PC-3 (cell line): ENCODE results near the gene UNC13A. TPM values are rescaled to one million over a fixed set of nuclear protein-coding genes. Genes with fewer than 3 reads are reported as not detected.
A peak's percentile ranks its signal among the peaks of the same experiment; 100 is the strongest.

Source experiments
- ATAC-seq: fragments of 200-7000 bp; cut with Tn5 transposase; 2 replicates; pipeline ENCODE4 v1.9.1; 2020; ENCODE audit warnings: mild to moderate bottlenecking, moderate library complexity
- BruUV-seq: library from RNA; stranded (reverse); fragments of 400-500 nt; replicated peaks from 2 replicates; lab custom pipeline; 2021; lab: Mats Ljungman, UMichigan
- CTCF ChIA-PET: fragments of 300-600 bp; sonication (Branson Sonifier 250); formaldehyde crosslinking; loops from one replicate; lab custom pipeline; 2022; ENCODE audit warnings: antibody characterized with exemption; lab: Charles Lee
- POLR2A ChIA-PET: fragments of 300-600 bp; sonication (Branson Sonifier 250); formaldehyde crosslinking; loops from one replicate; lab custom pipeline; 2022; ENCODE audit warnings: antibody characterized with exemption; ENCODE audit not compliant: unreplicated experiment; lab: Charles Lee
- DNase-seq: peaks from one replicate; pipeline ENCODE4 v3.0.0-alpha.2; 2015
- H2AFZ ChIP-seq: fragments of 300-600 bp; sonication (generic); 2 replicates; pipeline ENCODE4 v1.6.0; 2016; ENCODE audit warnings: antibody characterized with exemption, low read length
- H3F3A ChIP-seq: fragments of 300-600 bp; sonication (generic); one replicate; pipeline ENCODE4 v1.6.0; 2017; ENCODE audit warnings: antibody characterized with exemption, low read length, control low read depth, mild to moderate bottlenecking; ENCODE audit not compliant: unreplicated experiment
- H3K27ac ChIP-seq: fragments of 300-600 bp; sonication (generic); 2 replicates; pipeline ENCODE4 v1.5.1; 2016; ENCODE audit warnings: mild to moderate bottlenecking, low read length
- H3K27me3 ChIP-seq: fragments of 300-600 bp; sonication (generic); 2 replicates; pipeline ENCODE4 v1.6.1; 2016; ENCODE audit warnings: low read length, mixed read lengths
- H3K36me3 ChIP-seq: fragments of 300-600 bp; sonication (generic); 2 replicates; pipeline ENCODE4 v1.6.1; 2016; ENCODE audit warnings: low read depth, mixed run types, low read length, mixed read lengths
- H3K4me1 ChIP-seq: fragments of 300-600 bp; sonication (generic); 2 replicates; pipeline ENCODE4 v1.5.1; 2016; ENCODE audit warnings: low read length; ENCODE audit not compliant: insufficient read depth
- H3K4me2 ChIP-seq: fragments of 300-600 bp; sonication (generic); 2 replicates; pipeline ENCODE4 v1.6.0; 2016; ENCODE audit warnings: low read length
- H3K4me3 ChIP-seq: fragments of 300-600 bp; sonication (generic); 2 replicates; pipeline ENCODE4 v1.5.1; 2016; ENCODE audit warnings: mild to moderate bottlenecking, low read length, mixed read lengths
- H3K79me2 ChIP-seq: fragments of 300-600 bp; sonication (generic); 2 replicates; pipeline ENCODE4 v1.6.1; 2017; ENCODE audit warnings: low read length, mixed read lengths
- H3K9ac ChIP-seq: fragments of 300-600 bp; sonication (generic); 2 replicates; pipeline ENCODE4 v1.6.0; 2016; ENCODE audit warnings: mild to moderate bottlenecking, low read length
- H3K9me2 ChIP-seq: fragments of 300-600 bp; sonication (generic); replicated peaks from 2 replicates; pipeline ENCODE4 v1.6.1; 2016; ENCODE audit warnings: mixed run types, low read length, mixed read lengths
- H3K9me3 ChIP-seq: fragments of 300-600 bp; sonication (generic); 2 replicates; pipeline ENCODE4 v1.6.1; 2016; ENCODE audit warnings: low read length, mixed read lengths
- H4K20me1 ChIP-seq: fragments of 300-600 bp; sonication (generic); 2 replicates; pipeline ENCODE4 v1.6.1; 2016; ENCODE audit warnings: low read length, mixed read lengths
- EZH2 ChIP-seq: fragments of 300-600 bp; sonication (generic); IDR thresholded peaks from one replicate; pipeline ENCODE4 v1.6.1; 2017; ENCODE audit warnings: antibody characterized with exemption, mild to moderate bottlenecking, low read length; ENCODE audit not compliant: unreplicated experiment
- EZH2phosphoT487 ChIP-seq: fragments of 300-600 bp; sonication (generic); IDR thresholded peaks from 2 replicates; pipeline ENCODE4 v1.6.1; 2018; ENCODE audit warnings: mild to moderate bottlenecking, antibody characterized with exemption, low read length, borderline replicate concordance
- intact Hi-C: fragments of 100-400 bp; cut with micrococcal nuclease; formaldehyde crosslinking; loops from 2 replicates; pipeline ENCODE4 v1.9.0; 2023
- total RNA-seq: library from RNA; depleted of rRNA; stranded (reverse); fragments of >200 nt; gene quantifications from 2 replicates; pipeline ENCODE4 v1.2.3, GENCODE V29; 2014
- TF ChIP-seq, protein P1 (sequence below): fragments of 300-600 bp; sonication (generic); conservative IDR thresholded peaks from 2 replicates; pipeline ENCODE4 v1.5.1; 2017; ENCODE audit warnings: antibody characterized with exemption, low read depth, mild to moderate bottlenecking, low read length

The UNC13A gene
- total RNA-seq, 1 experiment from 2014 or later: not detected

GRCh38 chr19:17615889-17616685 is 72.1 kb downstream of the UNC13A start:
- Histone ChIP-seq H3K36me3 (no peaks in the 10 kb centered on the region), H3K9ac (no peak overlapping the region), H3K27me3 (no peaks in the 10 kb centered on the region), H3F3A (no peaks in the 10 kb centered on the region), H3K4me2 (peak overlapping the region; percentile 66), H2AFZ (peak overlapping the region; percentile 55; the same call in 1 of the 2 replicates), H3K27ac (no peak overlapping the region), H4K20me1 (no peaks in the 10 kb centered on the region), H3K9me2 (no peaks in the 10 kb centered on the region), H3K9me3 (no peaks in the 10 kb centered on the region), H3K79me2 (no peaks in the 10 kb centered on the region), H3K4me3 (peak overlapping the region; percentile 35; the same call in 1 of the 2 replicates), H3K4me1 (no peaks in the 10 kb centered on the region)
- CTCF ChIA-PET: no interaction called here
- ATAC-seq: peak; percentile 38
- BruUV-seq: no TSS peak
- POLR2A ChIA-PET: no interaction called here
- DNase-seq: no peak
- intact Hi-C loops: loop anchor here (5.0 kb wide), 1 partner anchor 226 kb away; no protein-coding TSS in a partner anchor
- TF ChIP-seq, protein P1, sequence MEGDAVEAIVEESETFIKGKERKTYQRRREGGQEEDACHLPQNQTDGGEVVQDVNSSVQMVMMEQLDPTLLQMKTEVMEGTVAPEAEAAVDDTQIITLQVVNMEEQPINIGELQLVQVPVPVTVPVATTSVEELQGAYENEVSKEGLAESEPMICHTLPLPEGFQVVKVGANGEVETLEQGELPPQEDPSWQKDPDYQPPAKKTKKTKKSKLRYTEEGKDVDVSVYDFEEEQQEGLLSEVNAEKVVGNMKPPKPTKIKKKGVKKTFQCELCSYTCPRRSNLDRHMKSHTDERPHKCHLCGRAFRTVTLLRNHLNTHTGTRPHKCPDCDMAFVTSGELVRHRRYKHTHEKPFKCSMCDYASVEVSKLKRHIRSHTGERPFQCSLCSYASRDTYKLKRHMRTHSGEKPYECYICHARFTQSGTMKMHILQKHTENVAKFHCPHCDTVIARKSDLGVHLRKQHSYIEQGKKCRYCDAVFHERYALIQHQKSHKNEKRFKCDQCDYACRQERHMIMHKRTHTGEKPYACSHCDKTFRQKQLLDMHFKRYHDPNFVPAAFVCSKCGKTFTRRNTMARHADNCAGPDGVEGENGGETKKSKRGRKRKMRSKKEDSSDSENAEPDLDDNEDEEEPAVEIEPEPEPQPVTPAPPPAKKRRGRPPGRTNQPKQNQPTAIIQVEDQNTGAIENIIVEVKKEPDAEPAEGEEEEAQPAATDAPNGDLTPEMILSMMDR: no peak
- no peak for TF ChIP-seq EZH2
- TF ChIP-seq EZH2phosphoT487: no peak

DNA sequence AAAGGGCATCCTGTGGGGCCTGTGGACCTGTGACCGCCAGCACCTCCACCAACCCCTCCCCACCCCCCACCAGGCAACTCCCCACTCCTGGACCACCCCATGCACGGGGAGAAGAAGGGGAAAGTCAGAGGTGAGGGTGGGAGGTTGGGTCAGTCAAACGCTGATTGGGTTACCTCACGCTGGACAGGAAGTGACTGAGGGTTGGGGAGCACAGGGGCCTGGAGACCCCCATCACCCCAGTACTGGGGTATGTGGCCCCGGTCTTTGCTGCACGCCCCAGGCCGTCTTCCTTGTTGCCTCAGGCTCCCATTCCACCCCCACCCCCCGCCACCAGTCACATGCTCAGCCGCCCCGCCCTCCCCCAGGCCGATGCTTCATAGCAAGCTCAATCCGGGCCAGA is 73.7 kb downstream of the UNC13A start:
- Histone ChIP-seq H3K79me2 (no peaks in the 10 kb centered on the region), H3K4me3 (no peak overlapping the region), H3K4me2 (no peak overlapping the region), H3K4me1 (no peaks in the 10 kb centered on the region), H3F3A (no peaks in the 10 kb centered on the region), H3K27me3 (no peaks in the 10 kb centered on the region), H3K9me2 (no peaks in the 10 kb centered on the region), H2AFZ (no peak overlapping the region), H3K36me3 (no peaks in the 10 kb centered on the region), H3K9me3 (no peaks in the 10 kb centered on the region), H4K20me1 (no peaks in the 10 kb centered on the region), H3K27ac (no peak overlapping the region), H3K9ac (no peak overlapping the region)
- no peak for ATAC-seq
- DNase-seq: no peak
- POLR2A ChIA-PET: no interaction called here
- intact Hi-C loops: no loop called here
- CTCF ChIA-PET: no interaction called here
- BruUV-seq: no TSS peak
- no peak for TF ChIP-seq EZH2
- TF ChIP-seq EZH2phosphoT487: no peak
- TF ChIP-seq, protein P1: no peak
